ENCODE results near the gene POLR1G. TPM values are rescaled to one million over a fixed set of nuclear protein-coding genes. Genes with fewer than 3 reads are reported as not detected.

The POLR1G gene
- polyA plus RNA-seq, 2 of the 4 experiments (the other 2 are of a cell fraction) = 15.1 to 31.2 TPM

DNA sequence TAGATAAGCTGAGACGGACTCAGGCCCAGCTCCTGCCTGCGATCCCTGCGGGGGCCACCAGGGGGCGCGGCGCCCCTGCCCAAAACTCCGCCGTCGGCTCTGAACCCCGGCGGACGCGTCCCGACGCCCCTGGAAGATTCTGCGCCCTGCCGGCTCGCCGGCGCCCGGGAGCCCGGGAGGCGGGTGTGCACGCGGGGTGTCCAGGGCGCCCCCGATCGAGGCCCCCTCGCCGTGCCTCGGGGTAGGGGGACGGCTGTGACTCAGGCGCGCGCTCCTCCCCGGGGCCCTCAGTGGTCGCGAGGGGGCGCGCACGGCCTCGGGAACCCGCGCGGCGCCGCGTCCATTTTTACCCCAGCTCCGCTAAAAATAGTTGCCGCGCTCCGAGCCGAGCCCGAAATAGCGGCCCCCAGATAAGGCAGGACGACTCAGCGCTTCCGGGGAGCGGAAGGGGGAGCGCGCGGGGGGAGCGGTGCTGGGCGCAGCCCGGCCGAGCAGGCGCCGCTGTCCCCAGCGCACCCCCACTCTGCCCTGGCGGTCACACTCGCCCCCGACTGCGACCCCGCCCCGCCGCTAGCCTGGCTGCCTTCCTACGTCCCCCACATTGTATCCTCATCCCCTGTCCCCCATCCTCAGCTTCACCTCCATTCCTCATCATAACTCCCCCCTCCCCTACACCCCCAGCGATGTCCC is 33.3 kb downstream of the POLR1G start:
- FAIRE-seq (no peak), DNase-seq (ENCODE audit: low read depth in 1 of 2, low spot score in 1 of 2) (peak; percentile 74 to 83), ATAC-seq (peak; percentile 26 to 55)
- Histone ChIP-seq H3K4me2 (peak overlapping the region; percentile 73), H3K27ac (peak overlapping the region; percentile 80 to 95), H3K4me3 (peak overlapping the region; percentile 52), H3K9me3 (no peaks in the 10 kb centered on the region), H3K4me1 (peaks cover 27% of the 10 kb centered on the region)
- 3% methylated on average over 33 of the region's 78 CpGs for WGBS (ENCODE audit: missing lambda C conversion rate)
- ChIA-PET POLR2A (interaction anchor here (0.8 to 4.6 kb wide), 6 partner anchors 11 to 202 kb away, joined by 3 to 40 read pairs (median 6); partner anchors contain the start of gene FOSB), CTCF (interaction anchor here (0.5 to 27.6 kb wide), 62 partner anchors 9 to 485 kb away, joined by 3 to 1883 read pairs (median 4); partner anchors contain the start of genes BLOC1S3, ERCC1, FBXO46 and FOSB)
- TF ChIP-seq FOXS1 (CRISPR knock-in tag; IDR thresholded peaks at IDR 0.05) = no peak
- peak; percentile 12; the same call in 1 of the 2 replicates for TF ChIP-seq POLR2A (IDR thresholded peaks at IDR 0.05; ENCODE audit: low read length)
- peak; percentile 39; the same call in 1 of the 2 replicates for TF ChIP-seq GATA3 (IDR thresholded peaks at IDR 0.05; ENCODE audit: borderline replicate concordance)
- TF ChIP-seq, protein P1, sequence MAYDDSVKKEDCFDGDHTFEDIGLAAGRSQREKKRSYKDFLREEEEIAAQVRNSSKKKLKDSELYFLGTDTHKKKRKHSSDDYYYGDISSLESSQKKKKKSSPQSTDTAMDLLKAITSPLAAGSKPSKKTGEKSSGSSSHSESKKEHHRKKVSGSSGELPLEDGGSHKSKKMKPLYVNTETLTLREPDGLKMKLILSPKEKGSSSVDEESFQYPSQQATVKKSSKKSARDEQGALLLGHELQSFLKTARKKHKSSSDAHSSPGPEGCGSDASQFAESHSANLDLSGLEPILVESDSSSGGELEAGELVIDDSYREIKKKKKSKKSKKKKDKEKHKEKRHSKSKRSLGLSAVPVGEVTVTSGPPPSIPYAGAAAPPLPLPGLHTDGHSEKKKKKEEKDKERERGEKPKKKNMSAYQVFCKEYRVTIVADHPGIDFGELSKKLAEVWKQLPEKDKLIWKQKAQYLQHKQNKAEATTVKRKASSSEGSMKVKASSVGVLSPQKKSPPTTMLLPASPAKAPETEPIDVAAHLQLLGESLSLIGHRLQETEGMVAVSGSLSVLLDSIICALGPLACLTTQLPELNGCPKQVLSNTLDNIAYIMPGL (CRISPR knock-in tag; IDR thresholded peaks at IDR 0.05; ENCODE audit: borderline replicate concordance) = peak; percentile 98
- TF ChIP-seq TP53 (CRISPR knock-in tag; IDR thresholded peaks at IDR 0.05) = peak; percentile 84; the same call in 1 of the 2 replicates
- no peak for TF ChIP-seq JUNB (IDR thresholded peaks at IDR 0.05)
- no peak for TF ChIP-seq ZNF302 (CRISPR knock-in tag; IDR thresholded peaks at IDR 0.05)
- TF ChIP-seq NR3C1 (IDR thresholded peaks at IDR 0.05) = no peak
- TF ChIP-seq RAD21 (conservative IDR thresholded peaks at IDR 0.05 in 1 of 2, IDR thresholded peaks at IDR 0.05 in 1 of 2) = peak; percentile 77 to 99
- TF ChIP-seq, protein P2, sequence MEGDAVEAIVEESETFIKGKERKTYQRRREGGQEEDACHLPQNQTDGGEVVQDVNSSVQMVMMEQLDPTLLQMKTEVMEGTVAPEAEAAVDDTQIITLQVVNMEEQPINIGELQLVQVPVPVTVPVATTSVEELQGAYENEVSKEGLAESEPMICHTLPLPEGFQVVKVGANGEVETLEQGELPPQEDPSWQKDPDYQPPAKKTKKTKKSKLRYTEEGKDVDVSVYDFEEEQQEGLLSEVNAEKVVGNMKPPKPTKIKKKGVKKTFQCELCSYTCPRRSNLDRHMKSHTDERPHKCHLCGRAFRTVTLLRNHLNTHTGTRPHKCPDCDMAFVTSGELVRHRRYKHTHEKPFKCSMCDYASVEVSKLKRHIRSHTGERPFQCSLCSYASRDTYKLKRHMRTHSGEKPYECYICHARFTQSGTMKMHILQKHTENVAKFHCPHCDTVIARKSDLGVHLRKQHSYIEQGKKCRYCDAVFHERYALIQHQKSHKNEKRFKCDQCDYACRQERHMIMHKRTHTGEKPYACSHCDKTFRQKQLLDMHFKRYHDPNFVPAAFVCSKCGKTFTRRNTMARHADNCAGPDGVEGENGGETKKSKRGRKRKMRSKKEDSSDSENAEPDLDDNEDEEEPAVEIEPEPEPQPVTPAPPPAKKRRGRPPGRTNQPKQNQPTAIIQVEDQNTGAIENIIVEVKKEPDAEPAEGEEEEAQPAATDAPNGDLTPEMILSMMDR (IDR thresholded peaks at IDR 0.05) = peak; percentile 100
- peak; percentile 100 for TF ChIP-seq SMC3 (IDR thresholded peaks at IDR 0.05)
- TF ChIP-seq, protein P3, sequence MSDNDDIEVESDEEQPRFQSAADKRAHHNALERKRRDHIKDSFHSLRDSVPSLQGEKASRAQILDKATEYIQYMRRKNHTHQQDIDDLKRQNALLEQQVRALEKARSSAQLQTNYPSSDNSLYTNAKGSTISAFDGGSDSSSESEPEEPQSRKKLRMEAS (IDR thresholded peaks at IDR 0.05) = peak; percentile 57; the same call in 1 of the 2 replicates
- no peak for TF ChIP-seq CBX8 (IDR thresholded peaks at IDR 0.05)
- TF ChIP-seq HDAC2 (IDR thresholded peaks at IDR 0.05) = no peak
- no peak; the same call in none of the 2 replicates for TF ChIP-seq TFCP2L1 (CRISPR knock-in tag; IDR thresholded peaks at IDR 0.05)
- no peak for TF ChIP-seq EHMT2 (IDR thresholded peaks at IDR 0.05; ENCODE audit: low read depth)
- no peak for TF ChIP-seq ESRRA (IDR thresholded peaks at IDR 0.05; ENCODE audit: borderline replicate concordance, low read length)
- TF ChIP-seq RCOR1 (IDR thresholded peaks at IDR 0.05; ENCODE audit: low read depth, low read length) = no peak; the same call in 1 of the 2 replicates
- no peak for TF ChIP-seq RFX5 (IDR thresholded peaks at IDR 0.05)
- no peak for TF ChIP-seq EHF (CRISPR knock-in tag; IDR thresholded peaks at IDR 0.05)
- TF ChIP-seq, protein P4, sequence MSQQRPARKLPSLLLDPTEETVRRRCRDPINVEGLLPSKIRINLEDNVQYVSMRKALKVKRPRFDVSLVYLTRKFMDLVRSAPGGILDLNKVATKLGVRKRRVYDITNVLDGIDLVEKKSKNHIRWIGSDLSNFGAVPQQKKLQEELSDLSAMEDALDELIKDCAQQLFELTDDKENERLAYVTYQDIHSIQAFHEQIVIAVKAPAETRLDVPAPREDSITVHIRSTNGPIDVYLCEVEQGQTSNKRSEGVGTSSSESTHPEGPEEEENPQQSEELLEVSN (IDR thresholded peaks at IDR 0.05; ENCODE audit: borderline replicate concordance, low read depth) = peak; percentile 60; the same call in 1 of the 2 replicates
- TF ChIP-seq, protein P5, sequence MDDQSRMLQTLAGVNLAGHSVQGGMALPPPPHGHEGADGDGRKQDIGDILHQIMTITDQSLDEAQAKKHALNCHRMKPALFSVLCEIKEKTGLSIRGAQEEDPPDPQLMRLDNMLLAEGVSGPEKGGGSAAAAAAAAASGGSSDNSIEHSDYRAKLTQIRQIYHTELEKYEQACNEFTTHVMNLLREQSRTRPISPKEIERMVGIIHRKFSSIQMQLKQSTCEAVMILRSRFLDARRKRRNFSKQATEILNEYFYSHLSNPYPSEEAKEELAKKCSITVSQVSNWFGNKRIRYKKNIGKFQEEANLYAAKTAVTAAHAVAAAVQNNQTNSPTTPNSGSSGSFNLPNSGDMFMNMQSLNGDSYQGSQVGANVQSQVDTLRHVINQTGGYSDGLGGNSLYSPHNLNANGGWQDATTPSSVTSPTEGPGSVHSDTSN (IDR thresholded peaks at IDR 0.05) = no peak
- no peak for TF ChIP-seq SREBF2 (IDR thresholded peaks at IDR 0.05)
- TF ChIP-seq JUN (IDR thresholded peaks at IDR 0.05) = peak in 1 of 2 experiments; percentile 81; a peak in 3 of 5 replicates
- TF ChIP-seq HOXB5 (CRISPR knock-in tag; IDR thresholded peaks at IDR 0.05) = 0 out of 2 replicates have a peak, but pooled peaks have one; percentile 17
- TF ChIP-seq FOSL2 (IDR thresholded peaks at IDR 0.05) = no peak
- peak; percentile 83 for TF ChIP-seq FOSL2 (CRISPR knock-in tag; IDR thresholded peaks at IDR 0.05)
- peak; percentile 48 for TF ChIP-seq PHF8 (IDR thresholded peaks at IDR 0.05; ENCODE audit: borderline replicate concordance, low read depth)
- no peak for TF ChIP-seq RARB (CRISPR knock-in tag; IDR thresholded peaks at IDR 0.05)
- no peak for TF ChIP-seq NFE2L2 (conservative IDR thresholded peaks at IDR 0.05; ENCODE audit: low read length)
- TF ChIP-seq, protein P6, sequence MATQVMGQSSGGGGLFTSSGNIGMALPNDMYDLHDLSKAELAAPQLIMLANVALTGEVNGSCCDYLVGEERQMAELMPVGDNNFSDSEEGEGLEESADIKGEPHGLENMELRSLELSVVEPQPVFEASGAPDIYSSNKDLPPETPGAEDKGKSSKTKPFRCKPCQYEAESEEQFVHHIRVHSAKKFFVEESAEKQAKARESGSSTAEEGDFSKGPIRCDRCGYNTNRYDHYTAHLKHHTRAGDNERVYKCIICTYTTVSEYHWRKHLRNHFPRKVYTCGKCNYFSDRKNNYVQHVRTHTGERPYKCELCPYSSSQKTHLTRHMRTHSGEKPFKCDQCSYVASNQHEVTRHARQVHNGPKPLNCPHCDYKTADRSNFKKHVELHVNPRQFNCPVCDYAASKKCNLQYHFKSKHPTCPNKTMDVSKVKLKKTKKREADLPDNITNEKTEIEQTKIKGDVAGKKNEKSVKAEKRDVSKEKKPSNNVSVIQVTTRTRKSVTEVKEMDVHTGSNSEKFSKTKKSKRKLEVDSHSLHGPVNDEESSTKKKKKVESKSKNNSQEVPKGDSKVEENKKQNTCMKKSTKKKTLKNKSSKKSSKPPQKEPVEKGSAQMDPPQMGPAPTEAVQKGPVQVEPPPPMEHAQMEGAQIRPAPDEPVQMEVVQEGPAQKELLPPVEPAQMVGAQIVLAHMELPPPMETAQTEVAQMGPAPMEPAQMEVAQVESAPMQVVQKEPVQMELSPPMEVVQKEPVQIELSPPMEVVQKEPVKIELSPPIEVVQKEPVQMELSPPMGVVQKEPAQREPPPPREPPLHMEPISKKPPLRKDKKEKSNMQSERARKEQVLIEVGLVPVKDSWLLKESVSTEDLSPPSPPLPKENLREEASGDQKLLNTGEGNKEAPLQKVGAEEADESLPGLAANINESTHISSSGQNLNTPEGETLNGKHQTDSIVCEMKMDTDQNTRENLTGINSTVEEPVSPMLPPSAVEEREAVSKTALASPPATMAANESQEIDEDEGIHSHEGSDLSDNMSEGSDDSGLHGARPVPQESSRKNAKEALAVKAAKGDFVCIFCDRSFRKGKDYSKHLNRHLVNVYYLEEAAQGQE (IDR thresholded peaks at IDR 0.05) = no peak
- no peak for TF ChIP-seq BHLHE40 (IDR thresholded peaks at IDR 0.05; ENCODE audit: low read depth, low read length)
- peak; percentile 93 for TF ChIP-seq MAZ (IDR thresholded peaks at IDR 0.05; ENCODE audit: borderline replicate concordance, low read depth, low read length)

Measured in A549 (cell line).